CD4-positive, alpha-beta T cell treated with Interleukin-2 at 100 ng/mL for 4 hours (primary cell): Measurements from ENCODE around the gene LSP1.

Experiments
- DNase-seq: peaks from one replicate; pipeline ENCODE4 v3.0.0-alpha.2; 2020; ENCODE audit warnings: low spot score

Gene LSP1

DNA sequence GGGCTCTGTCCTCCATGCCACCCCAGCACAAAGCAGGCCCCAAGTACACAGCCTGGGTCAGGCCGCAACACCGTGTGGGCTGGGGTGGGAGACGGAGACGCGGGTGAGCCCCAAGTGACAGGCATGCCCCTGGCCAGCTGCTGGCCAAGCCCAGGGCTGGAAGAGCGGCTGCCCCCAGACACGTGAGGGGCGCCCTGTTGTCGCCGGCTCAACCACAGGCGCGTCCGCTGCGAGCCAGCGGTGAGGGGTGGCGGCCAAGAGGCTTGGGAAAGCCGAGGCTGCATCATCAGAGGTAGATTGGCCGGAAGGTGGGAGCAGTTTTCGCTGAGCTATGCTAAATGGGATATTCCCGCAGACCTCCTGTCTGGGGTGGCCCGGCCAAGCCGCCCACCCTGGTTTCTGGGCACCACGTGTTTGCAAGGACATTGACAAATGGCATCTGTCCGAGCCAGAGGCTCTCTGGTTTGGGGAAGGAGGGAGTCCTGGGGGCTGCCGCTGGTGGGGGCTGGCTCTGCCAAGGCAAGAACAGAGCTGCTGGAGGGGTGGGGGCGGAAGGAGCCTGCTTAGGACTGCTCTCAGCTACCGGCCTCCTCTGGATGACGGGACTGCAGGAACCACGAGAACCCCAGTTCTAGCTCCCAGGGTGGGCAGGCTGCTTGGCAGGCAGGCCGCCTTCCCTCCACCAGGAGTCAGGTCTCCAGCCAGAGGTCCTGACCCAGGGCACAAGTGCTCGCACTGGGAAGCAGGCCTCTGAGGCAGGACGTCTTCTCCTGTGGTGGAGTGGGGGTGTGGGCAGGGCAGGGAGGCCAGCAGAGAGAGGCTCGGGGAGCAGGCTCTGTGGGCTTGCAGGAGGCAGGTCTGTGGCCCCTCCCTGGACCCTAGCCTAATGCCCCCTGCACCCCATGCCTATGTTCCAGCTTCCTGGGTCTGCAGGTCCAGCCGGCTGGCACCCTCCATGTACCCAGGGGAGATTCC is 38.3 kb downstream of the LSP1 start:
- DNase-seq, result no peak

- DNase-seq, result no peak
Observed at GRCh38 chr11:1891831-1892115, 38.9 kb downstream of the LSP1 start, which contains the start of gene PRR33. Gene PRR33 (minus strand): TSS chr11:1891895. CDS start chr11:1890584, 1,311 bp downstream.

DNA sequence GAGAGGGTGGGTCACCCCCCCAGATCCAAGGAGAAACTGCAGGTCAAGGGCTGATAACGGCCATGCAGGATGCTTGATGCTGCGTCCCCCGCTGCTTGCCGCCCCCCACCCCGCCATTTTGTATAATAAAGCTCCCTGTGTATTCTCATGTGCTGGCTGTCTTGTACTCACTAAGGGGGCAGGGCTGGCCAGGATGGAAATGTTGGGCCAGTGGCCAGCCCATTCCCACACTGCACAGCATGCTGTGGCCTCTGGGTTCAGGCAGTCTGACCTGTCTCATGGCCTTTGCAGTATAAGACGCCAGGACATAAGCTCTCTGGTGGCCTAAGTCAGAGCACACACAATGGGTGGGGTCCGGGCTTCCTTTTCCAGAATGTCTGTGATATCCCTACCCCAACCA is 39.2 kb downstream of the LSP1 start:
- no peak for DNase-seq

- no peak for DNase-seq
Observed at GRCh38 chr11:1892558-1892957, 39.7 kb downstream of the LSP1 start.

DNA sequence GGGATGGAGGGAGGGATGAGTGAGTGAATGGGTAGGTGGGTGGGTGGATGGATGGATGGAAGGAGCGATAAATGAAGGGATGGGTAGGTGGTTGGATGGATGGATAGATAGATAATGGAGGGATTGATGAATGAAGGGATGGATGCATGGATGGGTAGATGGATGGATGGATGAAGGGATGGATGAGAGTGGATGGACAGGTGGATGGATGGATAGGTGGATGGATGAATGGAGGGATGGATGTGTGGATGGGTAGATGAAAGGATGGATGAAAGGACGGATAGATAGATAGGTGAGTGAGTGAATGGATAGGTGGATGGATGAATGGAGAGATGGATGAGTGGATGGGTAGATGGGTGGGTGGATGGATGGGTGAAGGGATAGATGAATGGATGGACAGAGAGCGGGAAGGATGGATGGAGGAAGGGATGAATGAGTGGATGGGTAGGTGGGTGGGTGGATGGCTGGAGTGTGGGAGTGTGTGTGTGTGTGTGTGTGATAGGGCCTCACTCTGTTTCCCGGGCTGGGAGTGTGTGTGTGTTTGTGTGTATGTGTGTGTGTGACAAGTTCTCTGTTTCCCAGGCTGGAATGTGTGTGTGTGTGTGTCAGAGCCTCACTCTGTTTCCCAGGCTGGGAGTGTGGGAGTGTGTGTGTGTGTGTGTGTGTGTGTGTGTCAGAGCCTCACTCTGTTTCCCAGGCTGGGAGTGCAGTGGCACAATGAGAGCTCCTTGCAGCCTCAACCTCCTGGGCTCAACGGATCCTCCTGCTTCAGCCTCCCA is 40.9 kb downstream of the LSP1 start:
- no peak for DNase-seq

DNA sequence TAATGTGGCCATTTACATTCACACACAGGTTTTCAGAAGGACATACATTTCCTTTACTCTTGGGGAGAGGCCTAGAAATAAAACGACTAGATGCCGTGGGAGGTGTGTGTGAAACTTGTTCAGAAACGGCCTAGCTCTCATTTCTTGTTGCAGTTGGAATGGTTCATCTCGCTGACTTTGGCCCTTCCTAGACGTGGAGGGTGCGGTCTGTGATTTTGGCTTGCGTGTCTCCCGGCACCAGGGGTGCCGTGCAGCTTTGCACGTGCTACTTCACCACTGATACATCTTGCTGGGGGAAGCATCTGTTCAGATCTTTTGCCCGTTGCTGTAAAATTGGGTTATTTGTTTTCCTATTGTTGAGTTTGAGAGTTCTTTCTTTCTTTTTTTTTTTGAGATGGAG is 41.9 kb downstream of the LSP1 start:
- no peak for DNase-seq

DNA sequence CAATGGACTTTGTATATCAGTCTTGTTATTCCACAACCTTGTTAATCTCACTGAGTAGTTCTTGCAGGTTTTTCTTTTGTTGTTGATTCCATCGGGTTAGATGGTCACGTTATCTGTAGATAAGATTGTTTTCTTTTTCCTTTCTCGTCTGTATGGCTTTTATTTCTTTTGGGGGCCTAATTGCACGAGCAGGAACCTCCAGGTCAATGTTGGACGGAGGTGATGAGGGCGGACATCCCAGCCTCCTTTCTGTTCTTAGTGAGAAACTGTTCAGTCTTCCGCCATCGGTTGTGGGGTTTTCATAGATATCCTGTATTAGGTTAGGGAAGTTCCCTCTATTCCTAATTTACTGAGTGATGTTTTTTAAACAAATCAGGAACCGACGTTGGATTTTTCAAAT is 43.6 kb downstream of the LSP1 start:
- no peak for DNase-seq

GRCh38 chr11:1896923-1897322 is 44.0 kb downstream of the LSP1 start:
- no peak for DNase-seq

- DNase-seq, result no peak
Observed at GRCh38 chr11:1899090-1899489, 46.2 kb downstream of the LSP1 start.

- DNase-seq, result no peak
Observed at GRCh38 chr11:1899686-1900085, 46.8 kb downstream of the LSP1 start.

- no peak for DNase-seq
Observed at GRCh38 chr11:1906181-1906580, 53.3 kb downstream of the LSP1 start.

- no peak for DNase-seq
Observed at GRCh38 chr11:1906611-1907423, 53.9 kb downstream of the LSP1 start.

DNA sequence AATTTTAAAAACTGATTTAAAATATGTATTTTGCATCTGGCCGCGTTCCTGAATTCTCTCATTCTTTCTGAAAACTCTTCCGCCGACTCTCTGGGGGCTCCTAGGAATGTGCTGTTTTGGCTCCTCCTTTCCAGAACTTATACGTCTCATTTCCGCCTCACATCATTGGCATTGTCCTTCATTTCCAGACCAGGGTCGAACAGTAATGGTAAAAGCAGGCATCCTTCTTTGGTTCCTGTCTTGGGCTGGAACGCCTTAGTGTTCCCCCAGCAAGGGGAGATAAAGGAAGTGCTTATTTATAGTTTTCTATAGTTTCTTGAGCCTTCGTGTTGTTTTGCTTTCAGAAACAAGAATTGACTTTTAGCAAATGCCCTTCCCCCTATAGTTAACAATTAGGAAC is 55.7 kb downstream of the LSP1 start:
- no peak for DNase-seq

- DNase-seq, result no peak
Observed at GRCh38 chr11:1909524-1909923, 56.6 kb downstream of the LSP1 start.

- DNase-seq, result no peak
Observed at GRCh38 chr11:1912289-1912878, 59.5 kb downstream of the LSP1 start.

DNA sequence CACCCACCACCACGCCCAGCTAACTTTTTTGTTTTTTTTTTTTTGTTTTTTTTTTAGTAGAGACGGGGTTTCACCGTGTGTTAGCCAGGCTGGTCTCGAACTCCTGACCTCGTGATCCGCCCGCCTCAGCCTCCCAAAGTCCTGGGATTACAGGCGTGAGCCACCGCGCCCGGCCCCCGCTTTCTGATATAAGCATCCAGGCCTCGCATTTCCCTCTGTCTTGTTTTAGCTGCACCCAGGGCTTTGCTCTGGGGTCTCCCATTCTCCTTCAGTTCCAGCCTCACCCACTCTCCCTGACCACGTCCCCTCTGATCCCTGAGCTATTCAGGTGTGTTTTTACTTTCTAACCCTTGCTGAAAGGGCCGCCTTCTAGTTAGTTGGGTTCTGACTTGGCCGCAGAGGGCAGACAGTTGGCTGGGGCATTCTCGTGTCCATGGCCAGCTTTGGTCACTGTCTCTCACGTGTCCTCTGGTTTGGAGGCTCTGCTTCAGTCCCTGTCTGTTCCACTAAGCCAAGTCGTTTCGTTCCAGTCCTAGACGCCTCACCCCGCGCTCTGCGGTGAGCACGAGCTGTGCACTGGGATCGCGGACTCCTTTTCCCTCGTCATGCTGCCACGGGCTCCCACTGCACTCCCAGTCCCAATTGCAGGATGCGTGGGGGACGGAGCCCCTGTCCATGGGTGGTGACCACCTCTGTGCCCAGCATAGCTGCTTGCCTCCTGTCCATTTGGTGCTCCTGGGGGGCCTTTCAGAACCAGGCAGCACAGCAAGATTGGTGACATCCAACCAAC is 60.6 kb downstream of the LSP1 start:
- DNase-seq, result no peak

DNA sequence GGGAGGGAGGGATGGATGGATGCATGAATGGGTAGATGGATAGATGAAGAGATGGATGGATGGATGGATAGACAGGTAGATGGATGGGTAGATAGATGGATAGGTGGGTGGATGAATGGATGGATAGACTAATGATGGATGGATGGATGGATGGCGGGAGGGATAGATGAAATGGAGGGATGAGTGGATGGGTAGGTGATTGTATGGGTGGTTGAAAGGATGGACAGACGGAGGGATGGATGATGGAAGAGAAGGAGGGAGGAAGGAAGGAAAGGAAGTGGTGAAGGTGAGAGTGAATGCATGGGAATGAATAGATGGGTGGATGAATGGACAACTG is 62.9 kb downstream of the LSP1 start:
- no peak for DNase-seq

DNA sequence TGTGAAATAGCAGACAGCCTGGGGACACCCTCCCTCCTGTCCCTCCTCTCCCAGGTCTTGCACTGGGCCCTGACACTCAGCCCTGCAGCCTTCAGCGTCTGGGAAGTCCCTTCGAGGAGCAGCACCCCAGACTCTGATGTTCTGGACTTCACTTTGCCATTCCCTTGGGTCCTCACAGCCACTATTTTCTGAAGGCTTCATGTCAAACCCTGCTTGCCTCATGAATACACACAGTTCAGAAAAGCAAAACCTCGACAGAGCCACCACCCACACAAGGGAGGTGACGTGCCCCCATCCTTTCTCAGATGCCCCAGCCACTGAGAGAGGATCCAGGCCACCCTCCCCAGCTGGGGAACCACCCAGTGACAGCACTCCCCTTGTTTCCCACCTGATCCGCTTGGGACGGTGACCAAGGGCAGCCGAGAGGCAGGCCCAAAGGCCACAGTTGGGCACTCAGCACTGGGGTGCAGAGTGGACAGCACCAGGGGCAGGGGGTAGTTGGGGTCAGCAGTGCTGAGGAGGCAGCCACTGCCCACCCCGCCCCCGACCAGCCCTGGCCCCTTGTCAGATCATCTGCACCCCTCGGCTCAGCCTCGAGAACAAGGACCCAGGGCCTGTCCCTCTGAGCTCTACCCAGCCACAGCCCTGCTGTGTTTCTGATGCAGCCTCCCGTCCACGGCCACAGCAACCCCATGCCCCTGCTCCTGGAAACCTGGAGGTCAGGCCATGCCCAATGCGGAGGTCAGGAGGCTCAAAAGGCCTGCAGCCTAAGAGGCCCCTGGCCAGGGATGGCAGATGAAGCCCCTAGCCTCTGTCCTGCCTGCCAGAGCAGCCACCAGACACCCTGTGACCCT is 63.5 kb downstream of the LSP1 start:
- DNase-seq, result no peak

DNA sequence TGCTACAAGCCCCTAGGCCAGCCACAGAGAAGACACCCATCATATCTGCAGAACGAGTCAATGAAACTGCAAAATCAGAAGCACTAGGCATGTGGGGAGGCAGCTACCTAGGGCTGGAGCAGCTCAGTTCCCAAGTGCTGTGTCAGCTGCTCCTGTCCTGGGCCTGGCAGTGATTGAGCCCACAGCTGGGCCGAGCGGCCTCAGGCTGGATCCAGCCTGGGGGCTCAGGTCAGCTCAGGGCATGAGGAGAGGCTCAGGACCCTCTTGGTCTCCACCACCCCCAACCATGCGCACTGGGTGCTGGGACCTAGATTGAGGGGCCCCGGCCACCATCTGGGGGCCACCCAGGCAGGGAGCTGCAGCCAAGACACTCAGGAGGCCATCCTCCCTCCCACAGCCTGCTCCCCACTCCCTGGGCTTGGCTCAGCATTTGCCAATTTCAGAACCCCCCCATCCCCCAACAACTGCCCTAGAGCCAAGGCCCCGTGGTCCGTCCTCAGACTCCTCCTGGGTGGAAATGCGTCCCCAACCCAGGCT is 64.2 kb downstream of the LSP1 start:
- no peak for DNase-seq
